ENCODE measurements around the gene RREB1.

The RREB1 gene

GRCh38 chr6:7151381-7151780, 43.6 kb downstream of the RREB1 start:
- Histone ChIP-seq H3K4me3 (replicated peaks; ENCODE audit: low read depth, low read length) (no peak overlapping the region), H3K27me3 (replicated peaks; ENCODE audit: control insufficient read depth, insufficient read depth, low read length) (no peaks in the 10 kb centered on the region), H3K36me3 (ENCODE audit: control insufficient read depth, insufficient read depth, low read length) (no peaks in the 10 kb centered on the region)
- no peak for TF ChIP-seq CTCF (IDR thresholded peaks at IDR 0.05; ENCODE audit: insufficient read depth, low read length, poor library complexity, severe bottlenecking)
- no peak for DNase-seq (ENCODE audit: extremely low read depth, insufficient read length)

- no peak for DNase-seq (ENCODE audit: extremely low read depth, insufficient read length)
- Histone ChIP-seq H3K4me3 (replicated peaks; ENCODE audit: low read depth, low read length) (no peak overlapping the region), H3K27me3 (replicated peaks; ENCODE audit: control insufficient read depth, insufficient read depth, low read length) (no peaks in the 10 kb centered on the region), H3K36me3 (ENCODE audit: control insufficient read depth, insufficient read depth, low read length) (no peaks in the 10 kb centered on the region)
- no peak for TF ChIP-seq CTCF (IDR thresholded peaks at IDR 0.05; ENCODE audit: insufficient read depth, low read length, poor library complexity, severe bottlenecking)
Measured at GRCh38 chr6:7152462-7152861, 44.7 kb downstream of the RREB1 start.

GRCh38 chr6:7153789-7154188, 46.0 kb downstream of the RREB1 start:
- Histone ChIP-seq H3K36me3 (ENCODE audit: control insufficient read depth, insufficient read depth, low read length) (no peaks in the 10 kb centered on the region), H3K27me3 (replicated peaks; ENCODE audit: control insufficient read depth, insufficient read depth, low read length) (no peaks in the 10 kb centered on the region), H3K4me3 (replicated peaks; ENCODE audit: low read depth, low read length) (peak overlapping the region; percentile 19; the same call in 1 of the 2 replicates)
- no peak for TF ChIP-seq CTCF (IDR thresholded peaks at IDR 0.05; ENCODE audit: insufficient read depth, low read length, poor library complexity, severe bottlenecking)
- DNase-seq (ENCODE audit: extremely low read depth, insufficient read length), result no peak

- DNase-seq (ENCODE audit: extremely low read depth, insufficient read length), result peak; percentile 69
- Histone ChIP-seq H3K27me3 (replicated peaks; ENCODE audit: control insufficient read depth, insufficient read depth, low read length) (no peaks in the 10 kb centered on the region), H3K4me3 (replicated peaks; ENCODE audit: low read depth, low read length) (peak overlapping the region; percentile 51), H3K36me3 (ENCODE audit: control insufficient read depth, insufficient read depth, low read length) (no peaks in the 10 kb centered on the region)
- no peak for TF ChIP-seq CTCF (IDR thresholded peaks at IDR 0.05; ENCODE audit: insufficient read depth, low read length, poor library complexity, severe bottlenecking)
Measured at GRCh38 chr6:7154341-7155139, 46.8 kb downstream of the RREB1 start.

- TF ChIP-seq CTCF (IDR thresholded peaks at IDR 0.05; ENCODE audit: insufficient read depth, low read length, poor library complexity, severe bottlenecking), result no peak
- Histone ChIP-seq H3K4me3 (replicated peaks; ENCODE audit: low read depth, low read length) (peak overlapping the region; percentile 51), H3K36me3 (ENCODE audit: control insufficient read depth, insufficient read depth, low read length) (no peaks in the 10 kb centered on the region), H3K27me3 (replicated peaks; ENCODE audit: control insufficient read depth, insufficient read depth, low read length) (no peaks in the 10 kb centered on the region)
- DNase-seq (ENCODE audit: extremely low read depth, insufficient read length), result peak; percentile 68
Measured at GRCh38 chr6:7155871-7156579, 48.3 kb downstream of the RREB1 start.
